ENCODE results near the gene DNAH12. TPM values are rescaled to one million over a fixed set of nuclear protein-coding genes. Genes with fewer than 3 reads are reported as not detected.

DNAH12 gene
- total and polyA plus RNA-seq, 2 donors from 2014 or later, result 0.38 TPM; not detected in 1

- no peaks in the 10 kb centered on the region for H3K9me3 ChIP-seq (ENCODE audit: control insufficient read depth in 2 of 3, insufficient read depth in 1 of 3, low read length in 3 of 3)
- no peaks in the 10 kb centered on the region for H3K27me3 ChIP-seq (ENCODE audit: control insufficient read depth, insufficient read depth, low read length)
- no peak for TF ChIP-seq CTCF (IDR thresholded peaks at IDR 0.05; ENCODE audit: borderline replicate concordance, extremely low read depth, insufficient read depth)
- H3K36me3 ChIP-seq (ENCODE audit: control insufficient read depth in 2 of 3, insufficient read depth in 3 of 3, low read length in 3 of 3), result no peaks in the 10 kb centered on the region
- H3K4me3 ChIP-seq (ENCODE audit: low read length in 3 of 3), result no peak overlapping the region
- no peaks in the 10 kb centered on the region for H3K4me1 ChIP-seq (ENCODE audit: control insufficient read depth in 2 of 3, insufficient read depth in 2 of 3, low read depth in 1 of 3, low read length in 3 of 3)
- intact Hi-C loops (cut with DNase I), result no loop called here
- DNase-seq, result no peak
- no peak overlapping the region for H3K27ac ChIP-seq (ENCODE audit: low read depth in 2 of 2, low read length in 2 of 2)
- FAIRE-seq, result no peak
- H3K9ac ChIP-seq (ENCODE audit: low read length in 3 of 3), result no peak overlapping the region
Observed at GRCh38 chr3:57292897-57293526, 251.1 kb downstream of the DNAH12 start.

GRCh38 chr3:57292159-57292896, 251.8 kb downstream of the DNAH12 start, which contains the start of gene ASB14:
TSS of gene ASB14 (minus strand) at chr3:57292685. CDS start at chr3:57292033, 652 bp downstream.
- Histone ChIP-seq H3K4me1 (ENCODE audit: control insufficient read depth in 2 of 3, insufficient read depth in 2 of 3, low read depth in 1 of 3, low read length in 3 of 3) (no peaks in the 10 kb centered on the region), H3K9ac (ENCODE audit: low read length in 3 of 3) (no peak within 1 kb of the TSS), H3K9me3 (ENCODE audit: control insufficient read depth in 2 of 3, insufficient read depth in 1 of 3, low read length in 3 of 3) (no peaks in the 10 kb centered on the region), H3K4me3 (ENCODE audit: low read length in 3 of 3) (no peak within 1 kb of the TSS), H3K27ac (ENCODE audit: low read depth in 2 of 2, low read length in 2 of 2) (no peak within 1 kb of the TSS), H3K36me3 (ENCODE audit: control insufficient read depth in 2 of 3, insufficient read depth in 3 of 3, low read length in 3 of 3) (no peaks in the 10 kb centered on the region), H3K27me3 (ENCODE audit: control insufficient read depth, insufficient read depth, low read length) (no peaks in the 10 kb centered on the region)
- no peak for DNase-seq
- intact Hi-C loops (cut with DNase I), result no loop called here
- FAIRE-seq, result no peak
- no peak for TF ChIP-seq CTCF (IDR thresholded peaks at IDR 0.05; ENCODE audit: borderline replicate concordance, extremely low read depth, insufficient read depth)

GRCh38 chr3:57288403-57288802, 255.7 kb downstream of the DNAH12 start:
- TF ChIP-seq CTCF (IDR thresholded peaks at IDR 0.05; ENCODE audit: borderline replicate concordance, extremely low read depth, insufficient read depth), result no peak
- FAIRE-seq, result no peak

More at GRCh38 chr3:57288403-57288802, 255.7 kb downstream of the DNAH12 start:
- no peak overlapping the region for H3K27ac ChIP-seq (ENCODE audit: low read depth in 2 of 2, low read length in 2 of 2)
- DNase-seq, result no peak
- H3K9me3 ChIP-seq (ENCODE audit: control insufficient read depth in 2 of 3, insufficient read depth in 1 of 3, low read length in 3 of 3), result no peaks in the 10 kb centered on the region
- H3K4me3 ChIP-seq (ENCODE audit: low read length in 3 of 3), result no peak overlapping the region
- intact Hi-C loops (cut with DNase I), result no loop called here
- H3K4me1 ChIP-seq (ENCODE audit: control insufficient read depth in 2 of 3, insufficient read depth in 2 of 3, low read depth in 1 of 3, low read length in 3 of 3), result no peaks in the 10 kb centered on the region
- H3K36me3 ChIP-seq (ENCODE audit: control insufficient read depth in 2 of 3, insufficient read depth in 3 of 3, low read length in 3 of 3), result no peaks in the 10 kb centered on the region
- no peaks in the 10 kb centered on the region for H3K27me3 ChIP-seq (ENCODE audit: control insufficient read depth, insufficient read depth, low read length)
- no peak overlapping the region for H3K9ac ChIP-seq (ENCODE audit: low read length in 3 of 3)

Measured in kidney (tissue), 14 donors.